Measurements from ENCODE around the gene KRT25. TPM values are rescaled to one million over a fixed set of nuclear protein-coding genes. Genes with fewer than 3 reads are reported as not detected.

Gene KRT25
- total and polyA plus RNA-seq, 5 experiments from 2014 or later, result not detected

GRCh38 chr17:40705584-40705983 lies 49.5 kb downstream of the KRT25 start:
- no peak for ATAC-seq
- peaks cover 13 to 42% (median 19%) of the 10 kb centered on the region in 5 donors for H3K27me3 Mint-ChIP-seq
- H3K4me3 Mint-ChIP-seq, result no peak overlapping the region

GRCh38 chr17:40703652-40704051 lies 51.5 kb downstream of the KRT25 start, which contains the start of gene KRT24:
Gene KRT24 (minus strand): TSS chr17:40703752. CDS start chr17:40703693, 59 bp downstream.
- Mint-ChIP-seq H3K4me3 (no peak within 1 kb of the TSS), H3K36me3 (no peaks in the 10 kb centered on the region), H3K4me1 (no peaks in the 10 kb centered on the region), H3K9me3 (no peaks in the 10 kb centered on the region), H3K27me3 (peaks cover 13 to 47% (median 25%) of the 10 kb centered on the region in 5 donors), H3K27ac (no peak within 1 kb of the TSS)
- ATAC-seq (no peak), DNase-seq (no peak)
- POLR2A ChIA-PET, result no interaction called here

More at GRCh38 chr17:40705584-40705983, 49.5 kb downstream of the KRT25 start:
- Mint-ChIP-seq H3K36me3 (no peaks in the 10 kb centered on the region), H3K27ac (no peak overlapping the region), H3K9me3 (no peaks in the 10 kb centered on the region), H3K4me1 (no peaks in the 10 kb centered on the region)
- no peak for DNase-seq
- POLR2A ChIA-PET, result no interaction called here

- ATAC-seq (no peak), DNase-seq (no peak)
- Mint-ChIP-seq H3K4me1 (no peaks in the 10 kb centered on the region), H3K27ac (no peak overlapping the region), H3K4me3 (no peak overlapping the region), H3K27me3 (peaks cover 1 to 41% (median 17%) of the 10 kb centered on the region in 5 donors), H3K9me3 (no peaks in the 10 kb centered on the region), H3K36me3 (no peaks in the 10 kb centered on the region)
- POLR2A ChIA-PET, result no interaction called here
These were observed 52.9 kb downstream of the KRT25 start for GRCh38 chr17:40702271-40702670.

- Mint-ChIP-seq H3K27me3 (peaks cover 1 to 32% (median 13%) of the 10 kb centered on the region in 5 donors), H3K27ac (peak overlapping the region in 1 of 10 donors; percentile 15)
- no peak for ATAC-seq
These were observed 55.3 kb downstream of the KRT25 start for GRCh38 chr17:40699853-40700252.

GRCh38 chr17:40699371-40699770 lies 55.8 kb downstream of the KRT25 start:
- H3K9me3 Mint-ChIP-seq, result no peaks in the 10 kb centered on the region
- no peak overlapping the region for H3K4me3 Mint-ChIP-seq
- POLR2A ChIA-PET, result no interaction called here
- no peak overlapping the region for H3K27ac Mint-ChIP-seq
- no peaks in the 10 kb centered on the region for H3K4me1 Mint-ChIP-seq
- peaks cover 1 to 32% (median 9%) of the 10 kb centered on the region in 5 donors for H3K27me3 Mint-ChIP-seq
- DNase-seq (no peak), ATAC-seq (no peak)
- H3K36me3 Mint-ChIP-seq, result no peaks in the 10 kb centered on the region

More at GRCh38 chr17:40699853-40700252, 55.3 kb downstream of the KRT25 start:
- H3K9me3 Mint-ChIP-seq, result no peaks in the 10 kb centered on the region
- no peaks in the 10 kb centered on the region for H3K4me1 Mint-ChIP-seq
- no peaks in the 10 kb centered on the region for H3K36me3 Mint-ChIP-seq
- no peak overlapping the region for H3K4me3 Mint-ChIP-seq
- POLR2A ChIA-PET, result interaction anchor here (1.3 kb wide), 1 partner anchor 52 kb away, joined by 4 read pairs; the partner anchor contains the start of gene SMARCE1
- DNase-seq, result no peak

Other genes with a start within 250 kb of the KRT25 start
- gene CCR7, start 189.9 kb downstream of the KRT25 start, total RNA-seq, result 100 to 1,000 TPM; 571 to 574 TPM
- 1,000 to 10,000 TPM in 2 of 3 donors, 100 to 1,000 TPM in 1; 897 to 2,008 (median 1,531) TPM for gene CCR7, start 189.9 kb downstream of the KRT25 start, polyA plus RNA-seq
- gene SMARCE1, start 107.5 kb downstream of the KRT25 start, total RNA-seq, result 100 to 1,000 TPM in 1 of 2 experiments, 10 to 100 TPM in 1; 97.5 to 108 TPM
- gene SMARCE1, start 107.5 kb downstream of the KRT25 start, polyA plus RNA-seq, result 100 to 1,000 TPM; 195 to 229 (median 220) TPM
- not detected for gene KRT222, start 90.2 kb downstream of the KRT25 start, total RNA-seq
- gene KRT222, start 90.2 kb downstream of the KRT25 start, polyA plus RNA-seq, result under 1 TPM in 1 of 3 donors, not detected in 2; 0.09 TPM
- not detected for gene KRT24, start 51.6 kb downstream of the KRT25 start, total RNA-seq
- gene KRT24, start 51.6 kb downstream of the KRT25 start, polyA plus RNA-seq, result not detected
- gene KRT26, start 16.9 kb upstream of the KRT25 start, total RNA-seq, result not detected
- gene KRT26, start 16.9 kb upstream of the KRT25 start, polyA plus RNA-seq, result not detected
- not detected for gene KRT27, start 27.2 kb upstream of the KRT25 start, total RNA-seq
- not detected for gene KRT27, start 27.2 kb upstream of the KRT25 start, polyA plus RNA-seq
- gene KRT28, start 44.6 kb upstream of the KRT25 start, total RNA-seq, result not detected
- not detected for gene KRT28, start 44.6 kb upstream of the KRT25 start, polyA plus RNA-seq
- gene KRT10, start 67.3 kb upstream of the KRT25 start, total RNA-seq, result 10 to 100 TPM; 47.8 to 53.7 TPM
- 100 to 1,000 TPM; 185 to 239 (median 204) TPM for gene KRT10, start 67.3 kb upstream of the KRT25 start, polyA plus RNA-seq
- not detected for gene KRT12, start 111.9 kb upstream of the KRT25 start, total RNA-seq
- not detected for gene KRT12, start 111.9 kb upstream of the KRT25 start, polyA plus RNA-seq
- gene KRT20, start 129.9 kb upstream of the KRT25 start, total RNA-seq, result not detected
- gene KRT20, start 129.9 kb upstream of the KRT25 start, polyA plus RNA-seq, result not detected
- gene KRT23, start 182.3 kb upstream of the KRT25 start, total RNA-seq, result not detected
- not detected for gene KRT23, start 182.3 kb upstream of the KRT25 start, polyA plus RNA-seq
- gene KRT39, start 211.6 kb upstream of the KRT25 start, total RNA-seq, result not detected
- gene KRT39, start 211.6 kb upstream of the KRT25 start, polyA plus RNA-seq, result not detected
- not detected for gene KRT40, start 229.0 kb upstream of the KRT25 start, total RNA-seq
- gene KRT40, start 229.0 kb upstream of the KRT25 start, polyA plus RNA-seq, result not detected
- gene KRTAP3-3, start 238.8 kb upstream of the KRT25 start, total RNA-seq, result not detected
- gene KRTAP3-3, start 238.8 kb upstream of the KRT25 start, polyA plus RNA-seq, result not detected
- gene KRTAP3-2, start 244.6 kb upstream of the KRT25 start, total RNA-seq, result not detected
- gene KRTAP3-2, start 244.6 kb upstream of the KRT25 start, polyA plus RNA-seq, result not detected

All from naive thymus-derived CD8-positive, alpha-beta T cell (primary cell).